HepG2 (cell line): ENCODE results near the gene FGD3. TPM values are rescaled to one million over a fixed set of nuclear protein-coding genes. Genes with fewer than 3 reads are reported as not detected.

Source experiments
- ATAC-seq: fragments of 200-7000 bp; cut with Tn5 transposase; 3 replicates; pipeline ENCODE4 v1.9.1; 2020; ENCODE audit warnings: mild to moderate bottlenecking, moderate library complexity
- BruUV-seq: library from RNA; stranded (reverse); fragments of 400-500 nt; replicated peaks from 2 replicates; lab custom pipeline; 2021; lab: Mats Ljungman, UMichigan
- CTCF ChIA-PET: fragments of 300-600 bp; formaldehyde crosslinking; extraction: SDS; loops from one replicate; lab custom pipeline; 2021; ENCODE audit warnings: low total read pairs, inconsistent platforms, low intra/inter-chr PET ratio; lab: Yijun Ruan, JAX
- POLR2A ChIA-PET: fragments of 350-600 bp; sonication (Branson Sonifier 250); formaldehyde crosslinking; loops from one replicate; lab custom pipeline; 2020; ENCODE audit warnings: antibody characterized with exemption, inconsistent platforms; lab: Yijun Ruan, JAX
- DNase-seq: peaks from one replicate; pipeline ENCODE4 v3.0.0-alpha.2; 2015; ENCODE audit warnings: low spot score
- FAIRE-seq: peaks from 3 replicates; lab custom pipeline; 2011; peaks lifted over from hg19 to GRCh38; lab: Jason Lieb, UNC
- H2AFZ ChIP-seq: one replicate; pipeline ENCODE4 v1.6.1; 2011; ENCODE audit warnings: low read length, inconsistent platforms
- H3K27ac ChIP-seq: fragments of 300-600 bp; 3 replicates; pipeline ENCODE4 v1.8.0; 2011; ENCODE audit warnings: mixed run types, mild to moderate bottlenecking, mixed read lengths, low read length, inconsistent platforms; ENCODE audit not compliant: insufficient read depth; ENCODE audit errors: extremely low read length
- H3K27me3 ChIP-seq, 2 experiments: fragments of 200-600 bp in 1 of 2; 2 replicates in 1 of 2; 3 replicates in 1 of 2; pipeline versions ENCODE4 v1.6.0 to v1.8.0; 2011; ENCODE audit warnings: low read length in 2 of 2, mild to moderate bottlenecking in 2 of 2, moderate library complexity in 2 of 2, inconsistent platforms in 1 of 2; ENCODE audit not compliant: insufficient read depth in 2 of 2, control insufficient read depth in 1 of 2
- H3K36me3 ChIP-seq, 2 experiments: fragments of 200-600 bp in 1 of 2; replicated peaks in 1 of 2; 2 replicates in 1 of 2; 3 replicates in 1 of 2; pipeline versions ENCODE4 v1.5.1 to v1.8.0; 2011; ENCODE audit warnings: low read length in 2 of 2, inconsistent platforms in 1 of 2; ENCODE audit not compliant: insufficient read depth in 2 of 2, control insufficient read depth in 1 of 2
- H3K4me1 ChIP-seq: 2 replicates; pipeline ENCODE4 v1.5.1; 2012; ENCODE audit warnings: low read length, inconsistent platforms; ENCODE audit not compliant: insufficient read depth
- H3K4me2 ChIP-seq: 2 replicates; pipeline ENCODE4 v1.6.0; 2011; ENCODE audit warnings: low read depth, low read length, inconsistent platforms
- H3K4me3 ChIP-seq, 3 experiments: fragments of 200-600 bp in 1 of 3; sonication (generic), shearing (Covaris generic) in 1 of 3; replicated peaks in 1 of 3; 2 replicates each; pipeline ENCODE4 v1.5.1; 2011 to 2016; ENCODE audit warnings: low read length in 3 of 3, inconsistent platforms in 2 of 3, low read depth in 2 of 3, mild to moderate bottlenecking in 2 of 3, control low read depth in 1 of 3, mixed read lengths in 1 of 3; ENCODE audit not compliant: insufficient read depth in 1 of 3
- H3K79me2 ChIP-seq: one replicate; pipeline ENCODE4 v1.6.1; 2011; ENCODE audit warnings: low read length, inconsistent platforms; ENCODE audit not compliant: insufficient read depth
- H3K9ac ChIP-seq: 2 replicates; pipeline ENCODE4 v1.6.0; 2011; ENCODE audit warnings: mild to moderate bottlenecking, low read depth, low read length, inconsistent platforms; ENCODE audit not compliant: insufficient read depth
- H3K9me3 ChIP-seq: 2 replicates; pipeline ENCODE4 v1.5.1; 2012; ENCODE audit warnings: mild to moderate bottlenecking, low read length
- H4K20me1 ChIP-seq: 2 replicates; pipeline ENCODE4 v1.6.0; 2011; ENCODE audit warnings: inconsistent platforms, mild to moderate bottlenecking, low read length, moderate library complexity; ENCODE audit not compliant: insufficient read depth
- CHCHD3 ChIP-seq: sonication (generic); formaldehyde crosslinking; IDR thresholded peaks from 2 replicates; pipeline ENCODE4 v1.8.0; 2022; ENCODE audit warnings: mild to moderate bottlenecking, missing genetic modification reagents, moderate library complexity
- GABPB1 ChIP-seq: IDR thresholded peaks from 2 replicates; pipeline ENCODE4 v1.6.1; 2016; ENCODE audit warnings: mild to moderate bottlenecking, missing genetic modification reagents, moderate library complexity, missing compliant biosample characterization
- GPN1 ChIP-seq: sonication (generic); formaldehyde crosslinking; IDR thresholded peaks from 2 replicates; pipeline ENCODE4 v1.5.1; 2020; ENCODE audit warnings: missing genetic modification reagents, borderline replicate concordance
- JARID2 ChIP-seq: sonication (generic); formaldehyde crosslinking; IDR thresholded peaks from 2 replicates; pipeline ENCODE4 v1.8.1; 2023; ENCODE audit warnings: missing genetic modification reagents, inconsistent platforms; ENCODE audit not compliant: insufficient replicate concordance
- MED8 ChIP-seq: sonication (generic); formaldehyde crosslinking; IDR thresholded peaks from 2 replicates; pipeline ENCODE4 v1.8.1; 2023; ENCODE audit warnings: mild to moderate bottlenecking, missing genetic modification reagents; ENCODE audit not compliant: insufficient replicate concordance
- NCOA5 ChIP-seq: sonication (generic); formaldehyde crosslinking; IDR thresholded peaks from 2 replicates; pipeline ENCODE4 v1.4.0; 2020; ENCODE audit warnings: missing genetic modification reagents
- RBM22 ChIP-seq: fragments of 200-400 bp; formaldehyde crosslinking; optimal IDR thresholded peaks from 2 replicates; pipeline ENCODE3; 2017; ENCODE audit warnings: mild to moderate bottlenecking, low read length, moderate library complexity
- SMAD1 ChIP-seq: sonication (generic); formaldehyde crosslinking; IDR thresholded peaks from 2 replicates; pipeline ENCODE4 v1.4.0; 2020; ENCODE audit warnings: missing genetic modification reagents, low read depth, mild to moderate bottlenecking, borderline replicate concordance
- WIZ ChIP-seq: sonication (generic); formaldehyde crosslinking; IDR thresholded peaks from 2 replicates; pipeline ENCODE4 v1.5.1; 2020; ENCODE audit warnings: mild to moderate bottlenecking, missing genetic modification reagents
- ZNF549 ChIP-seq: sonication (generic); formaldehyde crosslinking; IDR thresholded peaks from 2 replicates; pipeline ENCODE4 v1.5.0; 2020; ENCODE audit warnings: missing genetic modification reagents
- WGBS: methylation state at CpG from one replicate; pipeline ENCODE4 v1.1.6; 2017; ENCODE audit warnings: low lambda C conversion rate; 5-methylcytosine and 5-hydroxymethylcytosine counted together
- in situ Hi-C: cut with HindIII; loops from 2 replicates; pipeline ENCODE4 v1.10.0; 2017; ENCODE audit warnings: low pct_unique_long_range_greater_than_20kb; ENCODE audit not compliant: extremely low pct_ligation_motif_present
- intact Hi-C: fragments of 100-400 bp; cut with micrococcal nuclease; formaldehyde crosslinking; loops from one replicate; pipeline ENCODE4 v1.10.0; 2022; ENCODE audit not compliant: unreplicated experiment
- polyA plus RNA-seq, 8 experiments: library from polyadenylated mRNA; depleted of rRNA in 3 of 8; stranded (reverse) in 7 of 8; unstranded in 1 of 8; fragments of >200 nt; fragmentation: Illumina TruSeq in 4 of 8; extraction: Trizol in 4 of 8; gene quantifications; 2 replicates each; pipeline versions ENCODE4 v1.2.1 to v1.2.3, GENCODE V29; 2011 to 2016; ENCODE audit warnings: low read depth in 4 of 8, missing spikeins in 1 of 8, mixed read lengths in 1 of 8; ENCODE audit not compliant: insufficient read depth in 1 of 8
- total RNA-seq, 5 experiments: library from RNA; depleted of rRNA; stranded (reverse); fragments of >200 nt; fragmentation: Illumina TruSeq; extraction: Trizol; gene quantifications; 2 replicates each; pipeline ENCODE4 v1.2.3, GENCODE V29; 2016; ENCODE audit warnings: low read depth in 1 of 5
- TF ChIP-seq, protein P1 (sequence below): sonication (generic); formaldehyde crosslinking; IDR thresholded peaks from 2 replicates; pipeline ENCODE4 v1.5.0; 2020; ENCODE audit warnings: missing genetic modification reagents, mild to moderate bottlenecking, borderline replicate concordance
- TF ChIP-seq, protein P2 (sequence below): sonication (generic); formaldehyde crosslinking; IDR thresholded peaks from 2 replicates; pipeline ENCODE4 v1.4.0; 2020; ENCODE audit warnings: mild to moderate bottlenecking, missing genetic modification reagents, borderline replicate concordance
- TF ChIP-seq, protein P3 (sequence below): fragments of 450-650 bp; IDR thresholded peaks from 2 replicates; pipeline ENCODE4 v1.6.1; 2017

Gene FGD3
- total and polyA plus RNA-seq, 2 of the 13 experiments (the other 11 are each of a cell fraction or from before 2014, with no cell fraction given): 0.53 to 1.1 TPM

DNA sequence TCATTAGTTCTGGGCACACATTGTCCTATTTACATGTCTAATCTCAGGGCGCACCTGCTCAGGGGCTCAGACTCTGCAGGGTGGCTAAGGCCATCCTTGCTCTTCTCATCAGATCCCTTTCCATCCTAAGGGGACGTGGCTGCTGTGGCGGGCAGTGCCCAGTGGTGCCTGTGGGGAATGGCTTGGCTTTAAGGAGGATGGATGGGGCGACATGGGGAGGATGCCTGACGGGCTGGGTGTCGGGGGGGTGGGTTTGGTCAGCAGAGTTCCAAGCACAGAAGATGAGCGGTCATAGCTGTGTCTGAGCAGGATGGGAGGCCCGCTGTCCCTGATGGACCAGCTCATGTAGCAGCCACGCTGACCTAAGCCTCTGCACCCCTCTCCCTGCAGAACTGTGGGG lies 70.3 kb downstream of the FGD3 start:
- DNase-seq (no peak), ATAC-seq (no peak), FAIRE-seq (no peak)
- H3K36me3 ChIP-seq: no peaks in the 10 kb centered on the region
- no peak overlapping the region for H3K4me2 ChIP-seq
- TF ChIP-seq, protein P1, sequence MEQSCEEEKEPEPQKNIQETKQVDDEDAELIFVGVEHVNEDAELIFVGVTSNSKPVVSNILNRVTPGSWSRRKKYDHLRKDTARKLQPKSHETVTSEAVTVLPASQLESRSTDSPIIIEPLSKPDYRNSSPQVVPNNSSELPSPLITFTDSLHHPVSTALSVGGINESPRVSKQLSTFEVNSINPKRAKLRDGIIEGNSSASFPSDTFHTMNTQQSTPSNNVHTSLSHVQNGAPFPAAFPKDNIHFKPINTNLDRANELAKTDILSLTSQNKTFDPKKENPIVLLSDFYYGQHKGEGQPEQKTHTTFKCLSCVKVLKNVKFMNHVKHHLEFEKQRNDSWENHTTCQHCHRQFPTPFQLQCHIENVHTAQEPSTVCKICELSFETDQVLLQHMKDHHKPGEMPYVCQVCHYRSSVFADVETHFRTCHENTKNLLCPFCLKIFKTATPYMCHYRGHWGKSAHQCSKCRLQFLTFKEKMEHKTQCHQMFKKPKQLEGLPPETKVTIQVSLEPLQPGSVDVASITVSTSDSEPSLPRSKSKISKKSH (CRISPR knock-in tag): no peak
- TF ChIP-seq, protein P2, sequence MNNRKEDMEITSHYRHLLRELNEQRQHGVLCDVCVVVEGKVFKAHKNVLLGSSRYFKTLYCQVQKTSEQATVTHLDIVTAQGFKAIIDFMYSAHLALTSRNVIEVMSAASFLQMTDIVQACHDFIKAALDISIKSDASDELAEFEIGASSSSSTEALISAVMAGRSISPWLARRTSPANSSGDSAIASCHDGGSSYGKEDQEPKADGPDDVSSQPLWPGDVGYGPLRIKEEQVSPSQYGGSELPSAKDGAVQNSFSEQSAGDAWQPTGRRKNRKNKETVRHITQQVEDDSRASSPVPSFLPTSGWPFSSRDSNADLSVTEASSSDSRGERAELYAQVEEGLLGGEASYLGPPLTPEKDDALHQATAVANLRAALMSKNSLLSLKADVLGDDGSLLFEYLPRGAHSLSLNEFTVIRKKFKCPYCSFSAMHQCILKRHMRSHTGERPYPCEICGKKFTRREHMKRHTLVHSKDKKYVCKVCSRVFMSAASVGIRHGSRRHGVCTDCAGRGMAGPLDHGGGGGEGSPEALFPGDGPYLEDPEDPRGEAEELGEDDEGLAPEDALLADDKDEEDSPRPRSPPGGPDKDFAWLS (CRISPR knock-in tag): no peak
- TF ChIP-seq RBM22: no peak
- no peak for TF ChIP-seq SMAD1
- TF ChIP-seq JARID2 (CRISPR knock-in tag): no peak
- no peak for TF ChIP-seq GPN1 (CRISPR knock-in tag)
- TF ChIP-seq, protein P3, sequence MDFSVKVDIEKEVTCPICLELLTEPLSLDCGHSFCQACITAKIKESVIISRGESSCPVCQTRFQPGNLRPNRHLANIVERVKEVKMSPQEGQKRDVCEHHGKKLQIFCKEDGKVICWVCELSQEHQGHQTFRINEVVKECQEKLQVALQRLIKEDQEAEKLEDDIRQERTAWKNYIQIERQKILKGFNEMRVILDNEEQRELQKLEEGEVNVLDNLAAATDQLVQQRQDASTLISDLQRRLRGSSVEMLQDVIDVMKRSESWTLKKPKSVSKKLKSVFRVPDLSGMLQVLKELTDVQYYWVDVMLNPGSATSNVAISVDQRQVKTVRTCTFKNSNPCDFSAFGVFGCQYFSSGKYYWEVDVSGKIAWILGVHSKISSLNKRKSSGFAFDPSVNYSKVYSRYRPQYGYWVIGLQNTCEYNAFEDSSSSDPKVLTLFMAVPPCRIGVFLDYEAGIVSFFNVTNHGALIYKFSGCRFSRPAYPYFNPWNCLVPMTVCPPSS: no peak
- no peak for TF ChIP-seq WIZ
- TF ChIP-seq MED8: no peak
- TF ChIP-seq NCOA5 (CRISPR knock-in tag): no peak
- no peak for TF ChIP-seq ZNF549 (CRISPR knock-in tag)
- no peak for TF ChIP-seq CHCHD3
- no peak for TF ChIP-seq GABPB1 (CRISPR knock-in tag)
- BruUV-seq: no TSS peak
- no peaks in the 10 kb centered on the region for H3K4me1 ChIP-seq
- H3K27ac ChIP-seq: no peak overlapping the region
- no peaks in the 10 kb centered on the region for H3K79me2 ChIP-seq
- no peak overlapping the region for H2AFZ ChIP-seq
- no peaks in the 10 kb centered on the region for H3K9me3 ChIP-seq
- intact Hi-C loops: no loop called here
- ChIA-PET CTCF (no interaction called here), POLR2A (no interaction called here)
- H3K9ac ChIP-seq: no peak overlapping the region
- no peaks in the 10 kb centered on the region for H3K27me3 ChIP-seq
- H3K4me3 ChIP-seq: no peak overlapping the region
- in situ Hi-C loops: no loop called here
- no peaks in the 10 kb centered on the region for H4K20me1 ChIP-seq
- 73% methylated on average over 7 of the region's 9 CpGs for WGBS
